ENCODE measurements around the gene CDK17.
A peak's percentile ranks its signal among the peaks of the same experiment; 100 is the strongest.
"Not testable (repeated sequence)": the region's sequence is repeated elsewhere in the genome, so short reads cannot be mapped to it uniquely, and the experiment has no call there.

Gene CDK17

GRCh38 chr12:96347130-96347699, 53.0 kb downstream of the CDK17 start:
- Histone ChIP-seq H3K4me3 (ENCODE audit: low read length) (no peak overlapping the region), H4K8ac (ENCODE audit: low read depth, low read length) (no peak overlapping the region), H3K27me3 (ENCODE audit: insufficient read depth, low read length, poor library complexity) (no peaks in the 10 kb centered on the region), H3K9ac (ENCODE audit: low read length) (no peak overlapping the region), H4K5ac (ENCODE audit: low read length) (no peak overlapping the region), H2BK5ac (ENCODE audit: low read length) (no peak overlapping the region), H3K4me2 (ENCODE audit: low read length) (no peak overlapping the region), H3K23ac (ENCODE audit: low read length) (no peak overlapping the region), H2BK15ac (replicated peaks; ENCODE audit: low read depth) (no peak overlapping the region), H2AK5ac (ENCODE audit: low read length) (no peak overlapping the region), H3K4ac (ENCODE audit: low read depth, low read length) (no peak overlapping the region), H3K79me2 (ENCODE audit: control insufficient read depth, insufficient read depth, low read length) (peaks cover 23% of the 10 kb centered on the region), H3K56ac (ENCODE audit: low read length) (peak overlapping the region; percentile 49), H3K27ac (ENCODE audit: low read depth, low read length) (no peak overlapping the region), H3K4me1 (ENCODE audit: control insufficient read depth, low read depth, low read length) (no peaks in the 10 kb centered on the region), H2BK120ac (ENCODE audit: low read depth, low read length) (no peak overlapping the region), H3K79me1 (ENCODE audit: low read length) (peaks cover 13% of the 10 kb centered on the region), H3K36me3 (ENCODE audit: control insufficient read depth, insufficient read depth, low read length) (no peaks in the 10 kb centered on the region), H3K18ac (ENCODE audit: low read length) (no peak overlapping the region)
- no CpG with 5 or more reads among the region's 5 CpGs for WGBS (ENCODE audit: extremely low coverage, insufficient coverage, low lambda C conversion rate)
- DNase-seq = no peak

- not testable (repeated sequence) for H3K56ac ChIP-seq (ENCODE audit: low read length); H3K23ac ChIP-seq (ENCODE audit: low read length); DNase-seq; H4K8ac ChIP-seq (ENCODE audit: low read depth, low read length); H2BK120ac ChIP-seq (ENCODE audit: low read depth, low read length); H3K4me3 ChIP-seq (ENCODE audit: low read length); H3K79me1 ChIP-seq (ENCODE audit: low read length); H3K4ac ChIP-seq (ENCODE audit: low read depth, low read length); H3K18ac ChIP-seq (ENCODE audit: low read length); H2BK15ac ChIP-seq (replicated peaks; ENCODE audit: low read depth); H3K9ac ChIP-seq (ENCODE audit: low read length); H3K36me3 ChIP-seq (ENCODE audit: control insufficient read depth, insufficient read depth, low read length); H3K4me2 ChIP-seq (ENCODE audit: low read length); H2BK5ac ChIP-seq (ENCODE audit: low read length); H3K27me3 ChIP-seq (ENCODE audit: insufficient read depth, low read length, poor library complexity); H3K27ac ChIP-seq (ENCODE audit: low read depth, low read length); H4K5ac ChIP-seq (ENCODE audit: low read length); H3K4me1 ChIP-seq (ENCODE audit: control insufficient read depth, low read depth, low read length); H2AK5ac ChIP-seq (ENCODE audit: low read length)
- no CpG with 5 or more reads among the region's 4 CpGs for WGBS (ENCODE audit: extremely low coverage, insufficient coverage, low lambda C conversion rate)
- H3K79me2 ChIP-seq (ENCODE audit: control insufficient read depth, insufficient read depth, low read length) = peaks cover 19% of the 10 kb centered on the region
These were observed 53.5 kb downstream of the CDK17 start for GRCh38 chr12:96346716-96347115.

GRCh38 chr12:96344124-96344695, 56.0 kb downstream of the CDK17 start:
- no CpG with 5 or more reads among the region's 3 CpGs for WGBS (ENCODE audit: extremely low coverage, insufficient coverage, low lambda C conversion rate)
- no peak overlapping the region for H4K8ac ChIP-seq (ENCODE audit: low read depth, low read length)
- H3K4me1 ChIP-seq (ENCODE audit: control insufficient read depth, low read depth, low read length) = no peaks in the 10 kb centered on the region
- no peak overlapping the region for H3K9ac ChIP-seq (ENCODE audit: low read length)
- no peak overlapping the region for H3K18ac ChIP-seq (ENCODE audit: low read length)
- no peak for DNase-seq
- peaks cover 9% of the 10 kb centered on the region for H3K79me1 ChIP-seq (ENCODE audit: low read length)
- H3K36me3 ChIP-seq (ENCODE audit: control insufficient read depth, insufficient read depth, low read length) = no peaks in the 10 kb centered on the region
- H2BK120ac ChIP-seq (ENCODE audit: low read depth, low read length) = no peak overlapping the region
- H3K56ac ChIP-seq (ENCODE audit: low read length) = no peak overlapping the region
- no peak overlapping the region for H3K4me3 ChIP-seq (ENCODE audit: low read length)
- no peak overlapping the region for H3K4ac ChIP-seq (ENCODE audit: low read depth, low read length)
- no peak overlapping the region for H2AK5ac ChIP-seq (ENCODE audit: low read length)
- H3K4me2 ChIP-seq (ENCODE audit: low read length) = no peak overlapping the region
- no peak overlapping the region for H3K27ac ChIP-seq (ENCODE audit: low read depth, low read length)
- H3K79me2 ChIP-seq (ENCODE audit: control insufficient read depth, insufficient read depth, low read length) = peaks cover 15% of the 10 kb centered on the region
- H3K27me3 ChIP-seq (ENCODE audit: insufficient read depth, low read length, poor library complexity) = no peaks in the 10 kb centered on the region
- no peak overlapping the region for H3K23ac ChIP-seq (ENCODE audit: low read length)
- no peak overlapping the region for H2BK5ac ChIP-seq (ENCODE audit: low read length)
- no peak overlapping the region for H2BK15ac ChIP-seq (replicated peaks; ENCODE audit: low read depth)
- H4K5ac ChIP-seq (ENCODE audit: low read length) = no peak overlapping the region

GRCh38 chr12:96343347-96343954, 56.8 kb downstream of the CDK17 start:
- no peak overlapping the region for H2BK15ac ChIP-seq (replicated peaks; ENCODE audit: low read depth)
- no peak overlapping the region for H3K56ac ChIP-seq (ENCODE audit: low read length)
- H3K23ac ChIP-seq (ENCODE audit: low read length) = no peak overlapping the region
- no peaks in the 10 kb centered on the region for H3K36me3 ChIP-seq (ENCODE audit: control insufficient read depth, insufficient read depth, low read length)
- H3K4me1 ChIP-seq (ENCODE audit: control insufficient read depth, low read depth, low read length) = no peaks in the 10 kb centered on the region
- no peak overlapping the region for H3K4ac ChIP-seq (ENCODE audit: low read depth, low read length)
- no peak overlapping the region for H3K27ac ChIP-seq (ENCODE audit: low read depth, low read length)
- H2BK120ac ChIP-seq (ENCODE audit: low read depth, low read length) = no peak overlapping the region
- no peak overlapping the region for H3K18ac ChIP-seq (ENCODE audit: low read length)
- DNase-seq = no peak
- no peak overlapping the region for H2BK5ac ChIP-seq (ENCODE audit: low read length)
- no peak overlapping the region for H3K4me3 ChIP-seq (ENCODE audit: low read length)
- H2AK5ac ChIP-seq (ENCODE audit: low read length) = no peak overlapping the region
- peaks cover 10% of the 10 kb centered on the region for H3K79me2 ChIP-seq (ENCODE audit: control insufficient read depth, insufficient read depth, low read length)
- no peak overlapping the region for H3K9ac ChIP-seq (ENCODE audit: low read length)
- H3K27me3 ChIP-seq (ENCODE audit: insufficient read depth, low read length, poor library complexity) = no peaks in the 10 kb centered on the region
- no peak overlapping the region for H4K8ac ChIP-seq (ENCODE audit: low read depth, low read length)
- no CpG with 5 or more reads among the region's 3 CpGs for WGBS (ENCODE audit: extremely low coverage, insufficient coverage, low lambda C conversion rate)
- no peak overlapping the region for H4K5ac ChIP-seq (ENCODE audit: low read length)
- no peak overlapping the region for H3K4me2 ChIP-seq (ENCODE audit: low read length)
- H3K79me1 ChIP-seq (ENCODE audit: low read length) = peaks cover 9% of the 10 kb centered on the region

- H3K9ac ChIP-seq (ENCODE audit: low read length); H3K56ac ChIP-seq (ENCODE audit: low read length); H3K36me3 ChIP-seq (ENCODE audit: control insufficient read depth, insufficient read depth, low read length); H3K18ac ChIP-seq (ENCODE audit: low read length); H2AK5ac ChIP-seq (ENCODE audit: low read length); H3K4me2 ChIP-seq (ENCODE audit: low read length); H2BK120ac ChIP-seq (ENCODE audit: low read depth, low read length); H2BK15ac ChIP-seq (replicated peaks; ENCODE audit: low read depth); H3K4me3 ChIP-seq (ENCODE audit: low read length); H3K4me1 ChIP-seq (ENCODE audit: control insufficient read depth, low read depth, low read length); H4K5ac ChIP-seq (ENCODE audit: low read length); H2BK5ac ChIP-seq (ENCODE audit: low read length); H3K27ac ChIP-seq (ENCODE audit: low read depth, low read length); H3K27me3 ChIP-seq (ENCODE audit: insufficient read depth, low read length, poor library complexity); DNase-seq; H4K8ac ChIP-seq (ENCODE audit: low read depth, low read length); H3K23ac ChIP-seq (ENCODE audit: low read length); H3K4ac ChIP-seq (ENCODE audit: low read depth, low read length): not testable (repeated sequence)
- WGBS (ENCODE audit: extremely low coverage, insufficient coverage, low lambda C conversion rate) = no CpG with 5 or more reads among the region's 5 CpGs
- Histone ChIP-seq H3K79me2 (ENCODE audit: control insufficient read depth, insufficient read depth, low read length) (peaks cover 12% of the 10 kb centered on the region), H3K79me1 (ENCODE audit: low read length) (peaks cover 13% of the 10 kb centered on the region)
These were observed 60.6 kb downstream of the CDK17 start for GRCh38 chr12:96339666-96340065.

Data from mesendoderm (in vitro differentiated cells).